ENCODE measurements around the gene PPP2R2B.

Gene PPP2R2B

GRCh38 chr5:146683861-146684260 lies 194.7 kb downstream of the PPP2R2B start:
- H3K4me3 ChIP-seq (ENCODE audit: low read length): no peak overlapping the region
- no peak for DNase-seq (ENCODE audit: low read depth)
- TF ChIP-seq CTCF (conservative IDR thresholded peaks at IDR 0.05; ENCODE audit: low read length): no peak

GRCh38 chr5:146682899-146683532 lies 195.5 kb downstream of the PPP2R2B start:
- no peak for TF ChIP-seq CTCF (conservative IDR thresholded peaks at IDR 0.05; ENCODE audit: low read length)
- H3K4me3 ChIP-seq (ENCODE audit: low read length): no peak overlapping the region
- no peak for DNase-seq (ENCODE audit: low read depth)

- H3K4me3 ChIP-seq (ENCODE audit: low read length): no peak overlapping the region
- DNase-seq (ENCODE audit: low read depth): no peak
- TF ChIP-seq CTCF (conservative IDR thresholded peaks at IDR 0.05; ENCODE audit: low read length): no peak
Observed at GRCh38 chr5:146681585-146682105, 196.9 kb downstream of the PPP2R2B start.

GRCh38 chr5:146680846-146681584 lies 197.5 kb downstream of the PPP2R2B start:
- no peak overlapping the region for H3K4me3 ChIP-seq (ENCODE audit: low read length)
- DNase-seq (ENCODE audit: low read depth): no peak
- no peak for TF ChIP-seq CTCF (conservative IDR thresholded peaks at IDR 0.05; ENCODE audit: low read length)

GRCh38 chr5:146675636-146676035 lies 202.9 kb downstream of the PPP2R2B start:
- TF ChIP-seq CTCF (conservative IDR thresholded peaks at IDR 0.05; ENCODE audit: low read length): no peak
- DNase-seq (ENCODE audit: low read depth): no peak
- no peak overlapping the region for H3K4me3 ChIP-seq (ENCODE audit: low read length)

- TF ChIP-seq CTCF (conservative IDR thresholded peaks at IDR 0.05; ENCODE audit: low read length): no peak
- H3K4me3 ChIP-seq (ENCODE audit: low read length): no peak overlapping the region
- no peak for DNase-seq (ENCODE audit: low read depth)
Observed at GRCh38 chr5:146672866-146673265, 205.7 kb downstream of the PPP2R2B start.

All from AG10803 (cell line).